Stomach (tissue), 9 donors: ENCODE results near the gene SLC2A4RG. TPM values are rescaled to one million over a fixed set of nuclear protein-coding genes. Genes with fewer than 3 reads are reported as not detected.

ENCODE experiments used
- DNase-seq, 2 donors: peaks; one replicate each; pipeline versions ENCODE4 v3.0.0 to v3.0.0-alpha.2; 2013 to 2019
- H3K27ac ChIP-seq, 5 donors: fragments of 200-600 bp in 4 of 5; sonication (generic) in 4 of 5; one replicate each; pipeline ENCODE4 v1.5.1; 2013 to 2019; ENCODE audit warnings: mild to moderate bottlenecking in 1 of 5, moderate library complexity in 1 of 5
- H3K27me3 ChIP-seq, 3 donors: fragments of 200-600 bp; sonication (generic); one replicate each; pipeline ENCODE4 v1.5.1; 2017 to 2019; ENCODE audit warnings: mixed run types in 1 of 3
- H3K36me3 ChIP-seq, 4 donors: fragments of 200-600 bp; sonication (generic); 1 replicate in 3 of 4; 2 replicates in 1 of 4; pipeline ENCODE4 v1.5.1; 2016 to 2019
- H3K4me1 ChIP-seq, 4 donors: fragments of 200-600 bp; sonication (generic); one replicate each; pipeline ENCODE4 v1.5.1; 2016 to 2019
- H3K4me3 ChIP-seq, 4 donors: fragments of 200-600 bp; sonication (generic) in 3 of 4; one replicate each; pipeline ENCODE4 v1.5.1; 2016 to 2019; ENCODE audit warnings: mild to moderate bottlenecking in 1 of 4
- H3K9me3 ChIP-seq, 4 donors: fragments of 200-600 bp; sonication (generic); one replicate each; pipeline ENCODE4 v1.5.1; 2016 to 2019
- EP300 ChIP-seq: sonication (generic); formaldehyde crosslinking; IDR thresholded peaks from one replicate; pipeline ENCODE4 v1.6.1; 2017; ENCODE audit warnings: antibody characterized with exemption
- POLR2A ChIP-seq, 4 donors: fragments of 450-650 bp; IDR thresholded peaks; one replicate each; pipeline ENCODE4 v1.6.1; 2016; ENCODE audit warnings: antibody characterized with exemption in 4 of 4, control low read depth in 2 of 4, mild to moderate bottlenecking in 1 of 4, moderate library complexity in 1 of 4
- POLR2AphosphoS5 ChIP-seq, 3 donors: sonication (generic); formaldehyde crosslinking; IDR thresholded peaks; one replicate each; pipeline ENCODE4 v1.6.1; 2016; ENCODE audit warnings: antibody characterized with exemption in 3 of 3
- WGBS, 5 donors: extraction: QIAGEN DNeasy Blood & Tissue Kit in 3 of 5; methylation state at CpG; one replicate each; pipeline versions ENCODE4 v1.1.5 to v1.1.7; 2013 to 2018; 5-methylcytosine and 5-hydroxymethylcytosine counted together
- intact Hi-C: fragments of 100-400 bp; cut with DNase I; formaldehyde crosslinking; loops from one replicate; pipeline ENCODE4 v1.15.1; 2023; ENCODE audit warnings: low total_unique reads
- polyA plus RNA-seq, 3 donors: library from polyadenylated mRNA; stranded (reverse); fragments of 200-250 nt; gene quantifications; one replicate each; pipeline ENCODE4 v1.2.3, GENCODE V29; 2013
- total RNA-seq, 5 donors: library from RNA; depleted of rRNA; stranded (reverse); fragments of >200 nt; gene quantifications; one replicate each; pipeline versions ENCODE4 v1.1.0 to v1.2.3, GENCODE V29; 2014 to 2016
- TF ChIP-seq, protein P1 (sequence below), 7 experiments: fragments of 450-650 bp in 4 of 7; fragments of 200-600 bp in 3 of 7; sonication (generic) in 3 of 7; IDR thresholded peaks; one replicate each; pipeline ENCODE4 v1.5.1; 2016 to 2019; ENCODE audit warnings: antibody characterized with exemption in 7 of 7, control low read depth in 2 of 7, mild to moderate bottlenecking in 1 of 7
- donor health status: healthy with polysubstance abuse.
- donor health status: Bipolar disorder and iron deficiency.
- donor health status: healthy.

SLC2A4RG gene
- total and polyA plus RNA-seq, 8 donors = 7.1 to 76.9 (median 42.8) TPM

DNA sequence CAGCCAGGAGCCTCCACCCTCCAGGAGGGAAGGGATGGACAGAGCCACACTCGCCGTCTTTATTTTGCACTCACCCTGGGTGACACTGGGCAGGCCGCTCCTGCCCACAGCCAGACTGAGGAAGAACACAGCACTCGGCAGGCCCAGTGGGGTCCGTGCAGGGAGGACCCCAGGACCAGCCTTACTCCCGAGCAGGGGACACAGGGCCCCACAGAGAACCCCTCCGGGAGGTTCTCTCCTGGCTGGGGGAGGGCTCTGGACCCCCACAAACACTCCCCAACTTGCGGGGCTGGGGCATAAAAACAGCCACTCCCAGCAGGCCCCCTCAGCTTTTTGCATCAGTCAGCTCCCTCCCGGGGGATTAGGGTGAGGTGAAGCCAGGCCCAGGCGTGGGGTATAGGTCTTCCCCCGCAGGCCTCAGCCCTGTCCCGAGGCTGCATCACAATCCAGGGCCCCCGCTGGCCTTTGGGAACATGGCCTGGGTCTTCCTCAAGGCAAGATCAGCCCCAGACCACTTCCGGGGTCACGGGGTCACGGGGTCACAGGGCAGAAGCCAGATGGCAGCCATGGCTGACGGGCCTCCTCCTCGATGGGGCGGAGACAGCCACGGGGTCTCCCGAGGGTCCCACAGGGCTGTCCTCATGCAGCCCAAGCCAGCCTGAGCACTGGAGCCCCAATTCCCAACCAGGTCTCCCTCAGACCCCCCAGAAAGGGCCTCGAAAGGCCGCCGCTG lies 39.9 kb upstream of the SLC2A4RG start:
- Histone ChIP-seq H3K9me3 (no peaks in the 10 kb centered on the region), H3K36me3 (peaks cover 13 to 46% (median 40%) of the 10 kb centered on the region in 4 donors), H3K4me3 (peak overlapping the region in 1 of 4 donors; percentile 42), H3K27me3 (no peaks in the 10 kb centered on the region), H3K27ac (peak overlapping the region; percentile 38 to 83 (median 57)), H3K4me1 (peaks cover 30 to 47% (median 44%) of the 10 kb centered on the region in 4 donors)
- intact Hi-C loops = no loop called here
- WGBS, 5 donors = 73 to 83% (median 80%) methylated on average over 14 to 24 of the region's 24 CpGs
- DNase-seq = no peak
- TF ChIP-seq EP300 = no peak
- TF ChIP-seq, protein P1, sequence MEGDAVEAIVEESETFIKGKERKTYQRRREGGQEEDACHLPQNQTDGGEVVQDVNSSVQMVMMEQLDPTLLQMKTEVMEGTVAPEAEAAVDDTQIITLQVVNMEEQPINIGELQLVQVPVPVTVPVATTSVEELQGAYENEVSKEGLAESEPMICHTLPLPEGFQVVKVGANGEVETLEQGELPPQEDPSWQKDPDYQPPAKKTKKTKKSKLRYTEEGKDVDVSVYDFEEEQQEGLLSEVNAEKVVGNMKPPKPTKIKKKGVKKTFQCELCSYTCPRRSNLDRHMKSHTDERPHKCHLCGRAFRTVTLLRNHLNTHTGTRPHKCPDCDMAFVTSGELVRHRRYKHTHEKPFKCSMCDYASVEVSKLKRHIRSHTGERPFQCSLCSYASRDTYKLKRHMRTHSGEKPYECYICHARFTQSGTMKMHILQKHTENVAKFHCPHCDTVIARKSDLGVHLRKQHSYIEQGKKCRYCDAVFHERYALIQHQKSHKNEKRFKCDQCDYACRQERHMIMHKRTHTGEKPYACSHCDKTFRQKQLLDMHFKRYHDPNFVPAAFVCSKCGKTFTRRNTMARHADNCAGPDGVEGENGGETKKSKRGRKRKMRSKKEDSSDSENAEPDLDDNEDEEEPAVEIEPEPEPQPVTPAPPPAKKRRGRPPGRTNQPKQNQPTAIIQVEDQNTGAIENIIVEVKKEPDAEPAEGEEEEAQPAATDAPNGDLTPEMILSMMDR (IDR thresholded peaks at IDR 0.05) = no peak
- TF ChIP-seq POLR2A (IDR thresholded peaks at IDR 0.05) = no peak
- TF ChIP-seq POLR2AphosphoS5 (IDR thresholded peaks at IDR 0.05) = no peak

DNA sequence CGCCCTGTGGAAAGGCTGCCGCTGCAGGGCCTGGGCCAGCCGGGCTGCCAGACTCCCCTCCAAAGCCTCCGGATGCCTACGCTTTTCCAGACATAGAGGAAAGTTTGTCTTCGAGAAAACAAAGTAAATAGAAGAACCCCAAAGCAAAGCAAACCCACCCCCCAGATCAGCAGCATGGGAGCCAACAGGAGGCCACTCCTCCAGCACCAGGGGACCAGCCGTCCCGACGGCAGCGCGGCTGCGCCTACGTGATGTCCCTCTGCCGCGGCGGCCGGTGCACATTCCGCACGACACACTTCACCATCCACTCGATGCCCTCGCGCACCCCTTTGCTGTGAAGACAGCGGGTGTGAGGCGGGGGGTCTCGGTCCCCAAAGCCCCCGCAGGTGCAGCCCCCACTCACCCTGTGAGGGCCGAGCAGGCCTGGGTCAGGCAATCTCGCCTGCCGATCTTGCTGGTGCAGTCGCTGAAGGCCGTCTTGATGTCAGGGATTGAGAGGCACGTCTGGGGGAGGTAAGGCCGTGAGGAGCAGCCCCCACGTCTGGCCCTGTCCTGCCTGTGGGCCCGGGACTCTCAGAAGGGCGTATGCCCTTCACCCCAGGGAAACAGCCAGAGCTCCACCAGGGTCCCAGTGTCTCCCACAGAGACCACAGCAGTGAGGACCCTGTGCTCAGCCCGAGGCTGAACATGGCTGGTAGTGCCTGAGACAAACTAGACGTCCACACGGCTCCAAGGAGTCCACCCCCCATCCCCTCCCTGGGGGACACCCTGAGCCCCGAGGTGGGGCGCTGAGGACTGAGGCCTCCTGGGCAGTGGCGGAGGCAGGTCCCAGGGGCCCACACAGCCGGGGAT lies 39.2 kb upstream of the SLC2A4RG start:
- Histone ChIP-seq H3K27ac (peak overlapping the region in 4 of 5 donors; percentile 38 to 83 (median 68)), H3K9me3 (no peaks in the 10 kb centered on the region), H3K36me3 (peaks cover 13 to 46% (median 40%) of the 10 kb centered on the region in 4 donors), H3K4me1 (peaks cover 30 to 47% (median 44%) of the 10 kb centered on the region in 4 donors), H3K4me3 (no peak overlapping the region), H3K27me3 (no peaks in the 10 kb centered on the region)
- 87 to 92% (median 89%) methylated on average over 31 to 43 of the region's 43 CpGs for WGBS, 5 donors
- TF ChIP-seq EP300 = no peak
- peak in 1 of 3 donors; percentile 4 for TF ChIP-seq POLR2AphosphoS5 (IDR thresholded peaks at IDR 0.05)
- TF ChIP-seq POLR2A (IDR thresholded peaks at IDR 0.05) = no peak
- TF ChIP-seq, protein P1 (IDR thresholded peaks at IDR 0.05) = no peak
- DNase-seq = no peak
- intact Hi-C loops = no loop called here

DNA sequence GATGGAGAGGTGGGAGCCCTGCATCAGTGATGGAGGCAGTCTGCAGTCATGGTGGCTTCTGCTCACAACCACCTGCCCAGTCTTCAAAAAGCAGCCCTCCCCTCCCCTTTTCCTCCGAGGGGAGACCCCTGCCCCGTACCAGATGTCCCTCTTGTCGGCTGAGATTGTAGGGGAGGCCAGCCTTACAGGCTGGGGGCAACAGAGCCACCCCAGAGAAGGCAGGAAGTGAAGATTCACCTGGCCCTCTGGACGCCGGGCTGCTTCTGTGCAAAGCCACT lies 38.6 kb upstream of the SLC2A4RG start:
- Histone ChIP-seq H3K9me3 (no peaks in the 10 kb centered on the region), H3K4me3 (no peak overlapping the region), H3K27me3 (no peaks in the 10 kb centered on the region), H3K36me3 (peaks cover 16 to 51% (median 42%) of the 10 kb centered on the region in 4 donors), H3K27ac (peak overlapping the region in 1 of 5 donors; percentile 3), H3K4me1 (peaks cover 30 to 47% (median 40%) of the 10 kb centered on the region in 4 donors)
- TF ChIP-seq, protein P1 (IDR thresholded peaks at IDR 0.05) = no peak
- TF ChIP-seq POLR2A (IDR thresholded peaks at IDR 0.05) (no peak), EP300 (no peak), POLR2AphosphoS5 (IDR thresholded peaks at IDR 0.05) (no peak)
- WGBS, 5 donors = 67 to 91% (median 86%) methylated on average over 4 to 5 of the region's 5 CpGs
- intact Hi-C loops = no loop called here
- DNase-seq = no peak

DNA sequence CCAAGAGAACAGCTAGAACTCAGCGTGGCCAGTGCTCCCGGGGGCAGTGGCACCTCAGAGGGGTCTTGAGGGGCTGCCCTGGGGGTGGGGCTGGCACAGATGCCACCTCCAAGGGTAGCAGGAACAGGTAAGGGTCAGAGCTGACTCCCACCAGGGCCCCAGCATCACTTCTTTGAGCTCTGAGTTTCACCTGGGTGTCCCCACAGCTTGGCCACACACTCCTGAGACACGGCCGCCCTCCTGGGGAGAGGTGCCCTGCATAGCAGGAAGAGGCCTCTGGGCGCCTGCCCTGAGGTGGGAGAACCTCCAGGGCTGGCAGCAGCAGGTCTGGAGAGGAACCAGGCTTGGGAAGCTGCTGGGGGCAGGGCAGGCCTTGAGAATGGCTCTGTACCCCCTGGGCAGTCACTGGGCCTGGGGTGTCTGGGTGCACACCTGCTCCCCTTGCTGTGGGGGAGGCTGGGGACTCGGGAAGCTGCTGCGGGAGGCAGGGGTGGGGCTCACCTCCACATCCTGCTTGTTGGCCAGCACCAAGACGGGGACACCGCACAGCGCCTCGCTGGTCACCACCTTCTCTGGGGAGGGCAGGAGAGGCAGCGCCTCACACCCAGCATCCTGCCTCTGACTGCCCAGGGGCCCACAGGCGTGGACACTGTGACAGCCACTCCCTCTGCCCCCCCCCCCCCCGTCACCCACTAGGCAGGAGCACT lies 38.1 kb upstream of the SLC2A4RG start:
- intact Hi-C loops = no loop called here
- Histone ChIP-seq H3K27ac (peak overlapping the region in 1 of 5 donors; percentile 3), H3K4me3 (no peak overlapping the region), H3K9me3 (no peaks in the 10 kb centered on the region), H3K36me3 (peaks cover 21 to 56% (median 46%) of the 10 kb centered on the region in 4 donors), H3K4me1 (peaks cover 31 to 47% (median 40%) of the 10 kb centered on the region in 4 donors), H3K27me3 (no peaks in the 10 kb centered on the region)
- TF ChIP-seq EP300 = no peak
- TF ChIP-seq POLR2A (IDR thresholded peaks at IDR 0.05) = no peak
- TF ChIP-seq, protein P1 (IDR thresholded peaks at IDR 0.05) = no peak
- TF ChIP-seq POLR2AphosphoS5 (IDR thresholded peaks at IDR 0.05) = no peak
- no peak for DNase-seq
- 73 to 80% (median 76%) methylated on average over 5 to 14 of the region's 14 CpGs for WGBS, 5 donors
